Muscle of arm (tissue), 14 donors: Measurements from ENCODE around the gene GEMIN4. TPM values are rescaled to one million over a fixed set of nuclear protein-coding genes. Genes with fewer than 3 reads are reported as not detected.
A peak's percentile ranks its signal among the peaks of the same experiment; 100 is the strongest.
"Not testable (repeated sequence)": the region's sequence is repeated elsewhere in the genome, so short reads cannot be mapped to it uniquely, and the experiment has no call there.

Experiments used
- DNase-seq: peaks from one replicate; pipeline ENCODE4 v3.0.0-alpha.2; 2013
- long read RNA-seq, 11 donors: transcript quantifications; one replicate each; lab custom pipeline, GENCODE V29; 2026
- polyA plus RNA-seq, 12 donors: library from polyadenylated mRNA; unstranded; fragments of 120-200 nt; gene quantifications; one replicate each; pipeline ENCODE4 v1.2.1, GENCODE V29; 2013; ENCODE audit not compliant: insufficient read length in 12 of 12

Gene GEMIN4
- polyA plus RNA-seq: 10 to 100 TPM in 11 of 12 donors, not detected in 1; 12.5 to 24.4 (median 14.5) TPM
- long read RNA-seq, donor 1, full-length matches to known transcripts: 17 of 17 reads
- long read RNA-seq, donor 1, partial matches to known transcripts: 0 of 17 reads
- long read RNA-seq, donor 1, other reads (novel, unspliced or antisense): 0 of 17 reads
- long read RNA-seq, donor 2, full-length matches to known transcripts: 8 of 8 reads
- long read RNA-seq, donor 2, partial matches to known transcripts: 0 of 8 reads
- long read RNA-seq, donor 2, other reads (novel, unspliced or antisense): 0 of 8 reads
- long read RNA-seq, donor 3, full-length matches to known transcripts: 5 of 5 reads
- long read RNA-seq, donor 3, partial matches to known transcripts: 0 of 5 reads
- long read RNA-seq, donor 3, other reads (novel, unspliced or antisense): 0 of 5 reads
- long read RNA-seq, donor 4, full-length matches to known transcripts: 5 of 5 reads
- long read RNA-seq, donor 4, partial matches to known transcripts: 0 of 5 reads
- long read RNA-seq, donor 4, other reads (novel, unspliced or antisense): 0 of 5 reads
- long read RNA-seq, donor 5, full-length matches to known transcripts: 8 of 8 reads
- long read RNA-seq, donor 5, partial matches to known transcripts: 0 of 8 reads
- long read RNA-seq, donor 5, other reads (novel, unspliced or antisense): 0 of 8 reads
- long read RNA-seq, donor 6, full-length matches to known transcripts: 11 of 11 reads
- long read RNA-seq, donor 6, partial matches to known transcripts: 0 of 11 reads
- long read RNA-seq, donor 6, other reads (novel, unspliced or antisense): 0 of 11 reads
- long read RNA-seq, donor 7, full-length matches to known transcripts: 7 of 7 reads
- long read RNA-seq, donor 7, partial matches to known transcripts: 0 of 7 reads
- long read RNA-seq, donor 7, other reads (novel, unspliced or antisense): 0 of 7 reads
- long read RNA-seq, donor 8, full-length matches to known transcripts: 17 of 17 reads
- long read RNA-seq, donor 8, partial matches to known transcripts: 0 of 17 reads
- long read RNA-seq, donor 8, other reads (novel, unspliced or antisense): 0 of 17 reads
- long read RNA-seq, donor 9, full-length matches to known transcripts: 10 of 10 reads
- long read RNA-seq, donor 9, partial matches to known transcripts: 0 of 10 reads
- long read RNA-seq, donor 9, other reads (novel, unspliced or antisense): 0 of 10 reads
- long read RNA-seq, donor 10, full-length matches to known transcripts: 7 of 7 reads
- long read RNA-seq, donor 10, partial matches to known transcripts: 0 of 7 reads
- long read RNA-seq, donor 10, other reads (novel, unspliced or antisense): 0 of 7 reads
- long read RNA-seq, donor 11, full-length matches to known transcripts: 24 of 24 reads
- long read RNA-seq, donor 11, partial matches to known transcripts: 0 of 24 reads
- long read RNA-seq, donor 11, other reads (novel, unspliced or antisense): 0 of 24 reads

DNA sequence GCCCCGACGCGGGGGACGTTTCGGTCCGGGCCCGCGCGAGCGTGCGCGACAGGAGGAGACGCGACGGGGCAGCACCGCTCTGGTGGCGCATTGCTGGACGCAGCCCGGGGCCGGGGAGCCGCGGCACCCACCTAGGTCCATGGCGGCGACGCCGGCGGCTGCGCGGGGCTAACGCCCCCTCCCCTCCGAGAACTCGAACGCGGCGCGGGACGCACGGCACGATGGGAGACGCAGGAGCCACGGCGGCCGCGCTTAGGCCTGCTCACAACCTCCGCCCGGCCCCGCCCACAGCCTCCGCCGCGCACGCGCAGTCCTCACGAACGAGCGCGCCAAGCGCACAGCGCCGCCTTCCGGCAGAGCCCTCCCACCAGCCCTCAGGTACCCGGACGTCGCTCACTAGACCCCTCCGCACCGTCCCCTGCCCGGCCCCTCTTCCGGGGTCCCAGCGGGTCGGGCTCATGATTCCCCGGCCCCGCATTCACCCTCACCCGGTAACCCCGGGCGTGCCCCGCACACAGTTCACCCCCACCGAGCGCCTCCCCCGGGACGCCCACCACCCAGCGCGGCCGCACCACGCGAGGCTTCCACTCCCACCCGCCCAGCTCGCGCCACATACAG is at the start of gene GEMIN4:
GEMIN4 (minus strand) TSS at position 263 of the 618 bp plus-strand sequence; CDS start at position 141, 122 bp downstream.
- DNase-seq: peak; percentile 95

DNA sequence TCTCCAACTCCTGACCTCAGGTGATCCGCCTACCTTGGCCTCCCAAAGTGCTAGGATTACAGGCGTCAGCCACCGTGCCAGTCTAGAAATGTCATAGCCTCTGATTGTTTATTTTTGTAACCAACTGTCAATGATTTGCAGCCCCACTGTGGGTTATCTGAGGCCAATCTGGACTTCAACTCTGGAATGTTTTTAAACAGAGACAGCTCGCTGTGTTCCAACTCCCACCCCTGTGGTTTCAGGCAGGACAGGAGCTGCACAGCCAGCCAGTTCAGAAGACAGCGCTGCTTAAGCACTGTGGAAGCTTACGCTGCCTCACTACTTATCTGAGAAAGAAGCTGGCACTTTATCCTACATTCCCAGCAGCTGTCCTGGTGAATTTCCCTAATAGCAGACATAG is 49.6 kb upstream of the GEMIN4 start:
- DNase-seq: no peak

DNA sequence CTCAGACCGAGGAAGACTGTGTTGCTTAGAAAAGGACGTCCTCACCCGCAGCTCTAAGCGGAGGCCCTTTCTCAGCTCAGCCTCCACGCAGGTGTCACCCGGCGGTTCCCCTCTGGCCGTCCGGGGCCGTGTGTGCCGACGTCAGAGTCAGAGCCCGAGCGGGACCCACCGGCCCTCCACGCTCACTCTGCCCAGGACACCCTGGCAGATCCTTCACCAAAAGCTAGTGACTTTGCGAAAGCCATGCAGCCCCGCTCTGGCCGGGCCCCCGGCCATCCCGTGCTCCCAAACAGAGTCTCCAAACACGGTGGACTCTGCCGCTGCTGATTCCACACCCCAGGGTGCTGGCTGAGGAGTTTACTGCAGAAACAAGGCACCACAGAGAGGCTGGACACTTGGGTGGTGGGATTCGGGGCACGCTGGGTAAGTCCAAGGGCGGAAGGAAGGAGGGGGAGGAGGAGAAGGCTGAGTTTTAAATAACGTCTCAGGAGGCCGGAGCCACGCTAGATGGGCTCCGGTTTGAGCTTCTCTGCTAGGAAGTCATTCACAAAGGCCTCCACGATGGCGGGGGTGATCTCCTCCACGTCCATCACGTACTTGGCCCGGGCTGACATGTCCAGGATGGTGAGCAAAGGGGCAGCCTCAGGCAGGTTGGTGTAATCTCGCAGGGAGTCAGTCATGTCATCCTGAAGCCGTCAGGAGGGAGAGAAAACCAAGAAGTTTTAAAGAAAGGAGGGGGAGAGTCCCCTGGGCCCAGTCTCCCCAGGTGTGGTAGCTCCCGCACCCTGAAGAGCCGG is 48.6 kb upstream of the GEMIN4 start:
- DNase-seq: no peak

GRCh38 chr17:799261-799660 is 47.2 kb upstream of the GEMIN4 start:
- no peak for DNase-seq

GRCh38 chr17:798246-798645 is 46.2 kb upstream of the GEMIN4 start:
- DNase-seq: no peak

DNA sequence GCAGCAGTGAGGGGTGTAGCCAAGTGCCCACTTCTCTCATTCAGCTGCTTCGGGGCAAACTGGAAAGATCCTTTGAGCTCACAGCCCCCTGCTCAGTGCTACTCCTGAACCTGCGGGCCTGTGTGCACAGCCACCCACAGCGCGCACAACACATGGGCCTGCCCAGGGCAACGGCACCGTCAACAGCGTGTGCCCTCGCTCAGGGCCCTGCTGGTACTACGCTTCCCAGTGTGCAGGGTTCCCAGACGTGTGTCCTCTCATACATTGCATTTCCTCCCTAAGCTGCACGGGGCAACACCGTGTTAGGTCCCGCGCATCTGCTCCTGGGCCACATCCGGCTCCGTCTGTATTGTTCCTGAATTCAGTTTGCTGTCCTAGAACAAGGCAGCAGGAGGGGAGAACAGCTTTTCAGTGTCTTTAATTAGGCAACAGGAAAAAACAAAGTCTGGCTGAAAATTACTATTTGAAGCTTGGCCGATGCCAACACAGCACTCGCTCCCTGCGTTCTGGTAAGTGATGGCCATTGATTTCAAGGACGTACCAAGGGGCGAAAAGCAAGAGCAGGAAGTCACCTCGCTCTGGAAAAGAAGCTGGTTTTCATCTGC is 45.3 kb upstream of the GEMIN4 start:
- DNase-seq: no peak

GRCh38 chr17:796609-797008 is 44.5 kb upstream of the GEMIN4 start:
- no peak for DNase-seq

GRCh38 chr17:795721-796120 is 43.7 kb upstream of the GEMIN4 start:
- no peak for DNase-seq

- DNase-seq: no peak
These were observed 43.2 kb upstream of the GEMIN4 start for GRCh38 chr17:795276-795675.

GRCh38 chr17:794876-795275 is 42.8 kb upstream of the GEMIN4 start:
- DNase-seq: peak; percentile 90

GRCh38 chr17:792277-792676 is 40.2 kb upstream of the GEMIN4 start:
- no peak for DNase-seq

DNA sequence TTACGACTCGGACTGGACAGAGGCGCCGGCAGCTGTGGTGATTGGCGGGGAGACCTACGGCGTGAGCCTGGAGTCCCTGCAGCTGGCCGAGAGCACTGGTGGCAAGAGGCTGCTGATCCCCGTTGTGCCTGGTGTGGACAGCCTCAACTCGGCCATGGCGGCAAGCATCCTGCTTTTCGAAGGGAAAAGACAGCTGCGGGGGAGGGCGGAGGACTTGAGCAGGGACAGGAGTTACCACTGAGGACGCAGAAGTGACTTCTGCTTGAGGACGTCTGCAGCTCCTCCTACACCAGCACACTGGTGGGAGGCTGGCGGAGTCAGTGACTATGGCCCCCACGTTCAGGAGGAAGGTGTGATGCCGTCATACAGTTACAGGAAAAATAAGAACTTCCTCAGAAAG is 39.8 kb upstream of the GEMIN4 start:
- no peak for DNase-seq

- not testable (repeated sequence) for DNase-seq
These were observed 38.8 kb upstream of the GEMIN4 start for GRCh38 chr17:790874-791247.

- not testable (repeated sequence) for DNase-seq
These were observed 38.1 kb upstream of the GEMIN4 start for GRCh38 chr17:789931-790873.

DNA sequence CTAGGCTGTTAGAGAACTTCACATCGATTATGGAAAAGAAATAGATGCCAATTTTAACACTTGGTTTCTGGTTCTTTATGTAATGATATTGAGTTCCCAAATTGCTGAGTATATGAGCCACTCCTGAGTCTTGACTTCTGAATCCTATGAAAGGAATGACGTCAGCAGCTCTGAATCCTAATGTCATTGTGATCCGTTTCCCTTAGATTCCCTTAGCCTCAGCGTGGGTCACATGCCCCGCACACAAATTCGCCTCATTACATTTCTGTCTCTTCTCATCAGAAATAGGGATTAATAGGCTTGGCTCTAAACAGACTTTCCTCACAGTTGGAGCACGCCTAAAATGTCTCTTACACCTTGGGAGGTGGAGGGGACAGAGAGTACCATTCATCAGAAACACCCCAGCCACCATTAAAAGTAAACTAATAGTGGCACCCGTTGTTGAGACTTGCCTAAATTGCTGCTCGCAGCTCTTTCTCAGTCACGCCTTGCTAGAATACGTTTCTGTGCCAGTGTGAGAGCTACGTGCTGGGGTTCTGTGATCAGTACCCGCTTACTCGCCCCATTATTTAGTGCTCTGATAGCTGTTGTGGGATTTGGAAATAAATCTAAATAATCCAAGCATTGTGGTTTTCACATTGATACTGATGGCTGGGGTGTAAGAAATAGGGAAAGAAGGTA is 37.2 kb upstream of the GEMIN4 start:
- no peak for DNase-seq

- DNase-seq: no peak
These were observed 36.5 kb upstream of the GEMIN4 start for GRCh38 chr17:788551-788950.

DNA sequence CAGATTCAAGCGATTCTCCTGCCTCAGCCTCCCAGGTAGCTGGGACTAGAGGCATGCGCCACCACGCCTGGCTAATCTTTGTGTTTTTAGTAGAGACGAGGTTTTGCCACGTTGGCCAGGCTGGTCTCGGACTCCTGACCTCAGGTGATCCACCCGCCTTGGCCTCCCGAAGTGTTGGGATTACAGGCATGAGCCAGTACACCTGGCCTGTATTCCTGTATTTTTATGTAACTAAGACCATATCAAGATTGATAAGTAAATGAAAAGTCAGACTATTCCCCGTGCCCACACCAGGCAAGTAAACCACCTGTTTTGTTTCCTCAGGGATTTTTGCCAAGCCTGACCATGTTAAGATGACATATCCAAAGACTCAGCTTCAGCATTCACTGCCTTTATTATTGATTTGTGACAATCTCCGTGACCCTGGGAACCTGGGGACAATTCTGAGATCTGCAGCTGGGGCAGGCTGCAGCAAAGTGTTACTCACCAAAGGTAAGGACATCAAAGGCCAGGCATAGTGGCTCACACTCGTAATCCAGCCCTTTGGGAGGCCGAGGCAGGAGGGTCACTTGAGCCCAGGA is 35.7 kb upstream of the GEMIN4 start:
- DNase-seq: no peak

- DNase-seq: not testable (repeated sequence)
These were observed 33.8 kb upstream of the GEMIN4 start for GRCh38 chr17:785901-786300.
